A172 (cell line): ENCODE measurements around the gene PTPRE. TPM values are rescaled to one million over a fixed set of nuclear protein-coding genes. Genes with fewer than 3 reads are reported as not detected.
"Not testable (repeated sequence)": the region's sequence is repeated elsewhere in the genome, so short reads cannot be mapped to it uniquely, and the experiment has no call there.

ENCODE experiments used
- DNase-seq: peaks from one replicate; pipeline ENCODE4 v3.0.0-alpha.2; 2015; ENCODE audit warnings: low spot score
- total RNA-seq: library from RNA; depleted of rRNA; stranded (reverse); fragments of >200 nt; shearing (Covaris generic); gene quantifications from 2 replicates; pipeline ENCODE4 v1.2.3, GENCODE V29; 2014

Gene PTPRE
- total RNA-seq, 1 experiment from 2014 or later, result 3.8 TPM

- DNase-seq, result not testable (repeated sequence)
Measured at GRCh38 chr10:128094596-128094995, 187.7 kb downstream of the PTPRE start.

- no peak for DNase-seq
Measured at GRCh38 chr10:128095027-128095752, 188.3 kb downstream of the PTPRE start.

GRCh38 chr10:128095753-128096469 is 189.0 kb downstream of the PTPRE start:
- DNase-seq, result no peak

GRCh38 chr10:128096486-128097199 is 189.7 kb downstream of the PTPRE start:
- no peak for DNase-seq

- DNase-seq, result no peak
Measured at GRCh38 chr10:128097783-128098182, 190.9 kb downstream of the PTPRE start.

- DNase-seq, result no peak
Measured at GRCh38 chr10:128098631-128099030, 191.7 kb downstream of the PTPRE start.

GRCh38 chr10:128099901-128100300 is 193.0 kb downstream of the PTPRE start:
- no peak for DNase-seq

GRCh38 chr10:128101901-128102300 is 195.0 kb downstream of the PTPRE start:
- DNase-seq, result no peak

- DNase-seq, result no peak
Measured at GRCh38 chr10:128102480-128103228, 195.8 kb downstream of the PTPRE start.

- DNase-seq, result no peak
Measured at GRCh38 chr10:128103229-128103714, 196.4 kb downstream of the PTPRE start.

GRCh38 chr10:128105383-128105782 is 198.5 kb downstream of the PTPRE start:
- DNase-seq, result no peak

- DNase-seq, result no peak
Measured at GRCh38 chr10:128109707-128110106, 202.8 kb downstream of the PTPRE start.

- DNase-seq, result no peak
Measured at GRCh38 chr10:128110339-128110738, 203.4 kb downstream of the PTPRE start.

GRCh38 chr10:128111696-128112095 is 204.8 kb downstream of the PTPRE start:
- no peak for DNase-seq

GRCh38 chr10:128113026-128113425 is 206.1 kb downstream of the PTPRE start:
- DNase-seq, result no peak

- no peak for DNase-seq
Measured at GRCh38 chr10:128114901-128115300, 208.0 kb downstream of the PTPRE start.

GRCh38 chr10:128115356-128115755 is 208.5 kb downstream of the PTPRE start:
- DNase-seq, result no peak

- DNase-seq, result no peak
Measured at GRCh38 chr10:128116187-128116586, 209.3 kb downstream of the PTPRE start.

- DNase-seq, result no peak
Measured at GRCh38 chr10:128116851-128117615, 210.1 kb downstream of the PTPRE start.

- no peak for DNase-seq
Measured at GRCh38 chr10:128121750-128122412, 215.0 kb downstream of the PTPRE start.
